Panc1 (cell line): ENCODE data around the gene NCBP2L. TPM values are rescaled to one million over a fixed set of nuclear protein-coding genes. Genes with fewer than 3 reads are reported as not detected.
"Not testable (repeated sequence)": the region's sequence is repeated elsewhere in the genome, so short reads cannot be mapped to it uniquely, and the experiment has no call there.

Source experiments
- ATAC-seq: fragments of 200-7000 bp; cut with Tn5 transposase; 2 replicates; pipeline ENCODE4 v1.9.1; 2020; ENCODE audit warnings: mild to moderate bottlenecking, moderate library complexity
- BruUV-seq: library from RNA; stranded (reverse); fragments of 400-500 nt; replicated peaks from 2 replicates; lab custom pipeline; 2021; lab: Mats Ljungman, UMichigan
- CTCF ChIA-PET: fragments of 300-600 bp; sonication (Branson Sonifier 250); formaldehyde crosslinking; loops from one replicate; lab custom pipeline; 2022; ENCODE audit warnings: antibody characterized with exemption; lab: Charles Lee
- POLR2A ChIA-PET: fragments of 300-600 bp; sonication (Branson Sonifier 250); formaldehyde crosslinking; loops from one replicate; lab custom pipeline; 2022; ENCODE audit warnings: antibody characterized with exemption; lab: Charles Lee
- DNase-seq: peaks from one replicate; pipeline ENCODE4 v3.0.0-alpha.2; 2010; ENCODE audit warnings: low read depth, low spot score
- H3K27ac ChIP-seq: 2 replicates; pipeline ENCODE4 v1.5.1; 2011; ENCODE audit warnings: mild to moderate bottlenecking, low read length, inconsistent platforms
- H3K27me3 ChIP-seq: fragments of 200-500 bp; sonication (Bioruptor generic); 2 replicates; pipeline ENCODE4 v1.6.0; 2014; ENCODE audit warnings: low read length, inconsistent platforms; ENCODE audit not compliant: control insufficient read depth, insufficient read depth
- H3K36me3 ChIP-seq: fragments of 200-500 bp; sonication (Bioruptor generic); 2 replicates; pipeline ENCODE4 v1.5.1; 2014; ENCODE audit warnings: inconsistent platforms, mild to moderate bottlenecking, low read length, moderate library complexity; ENCODE audit not compliant: control insufficient read depth, insufficient read depth
- H3K4me1 ChIP-seq: 2 replicates; pipeline ENCODE4 v1.5.1; 2011; ENCODE audit warnings: inconsistent platforms, mild to moderate bottlenecking, low read length, moderate library complexity; ENCODE audit not compliant: control insufficient read depth, insufficient read depth
- H3K4me3 ChIP-seq, 2 experiments: 2 replicates each; pipeline ENCODE4 v1.5.1; 2011 to 2012; ENCODE audit warnings: low read depth in 2 of 2, low read length in 2 of 2, mild to moderate bottlenecking in 2 of 2, inconsistent platforms in 1 of 2, moderate library complexity in 1 of 2
- H3K9me3 ChIP-seq: fragments of 200-500 bp; sonication (Bioruptor generic); 2 replicates; pipeline ENCODE4 v1.5.1; 2014; ENCODE audit warnings: low read depth, mild to moderate bottlenecking, inconsistent platforms, low read length, moderate library complexity; ENCODE audit not compliant: control insufficient read depth, insufficient read depth
- POLR2AphosphoS5 ChIP-seq: IDR thresholded peaks from 2 replicates; pipeline ENCODE4 v1.6.1; 2012; ENCODE audit warnings: mild to moderate bottlenecking, low read depth, low read length, moderate library complexity
- SIN3A ChIP-seq: IDR thresholded peaks from 2 replicates; pipeline ENCODE4 v1.6.1; 2012; ENCODE audit warnings: low read depth, mild to moderate bottlenecking, low read length, moderate library complexity, borderline replicate concordance; ENCODE audit not compliant: insufficient read depth
- TCF7L2 ChIP-seq: IDR thresholded peaks from 2 replicates; pipeline ENCODE4 v1.6.1; 2011; ENCODE audit warnings: mild to moderate bottlenecking, low read depth, low read length, inconsistent platforms
- in situ Hi-C: cut with HindIII; loops from 2 replicates; pipeline ENCODE4 v1.10.0; 2016; ENCODE audit warnings: low sequenced_read_pairs, low pct_unique_long_range_greater_than_20kb
- intact Hi-C: fragments of 100-400 bp; cut with micrococcal nuclease; formaldehyde crosslinking; loops from one replicate; pipeline ENCODE4 v1.10.0; 2022; ENCODE audit not compliant: unreplicated experiment
- total RNA-seq: library from RNA; stranded (reverse); gene quantifications from one replicate; pipeline ENCODE4 v1.2.1, GENCODE V29; 2021; ENCODE audit not compliant: unreplicated experiment
- TF ChIP-seq, protein P1 (sequence below): fragments of 450-650 bp; IDR thresholded peaks from 2 replicates; pipeline ENCODE4 v1.5.1; 2017; ENCODE audit warnings: mild to moderate bottlenecking
- TF ChIP-seq, protein P2 (sequence below), 2 experiments: IDR thresholded peaks; 2 replicates each; pipeline ENCODE4 v1.6.1; 2011 to 2012; ENCODE audit warnings: low read depth in 2 of 2, control low read depth in 1 of 2, low read length in 1 of 2, mild to moderate bottlenecking in 1 of 2, moderate library complexity in 1 of 2; ENCODE audit not compliant: insufficient read depth in 1 of 2

The NCBP2L gene
- total RNA-seq, 1 experiment from 2014 or later, result not detected

- DNase-seq (no peak), ATAC-seq (no peak)
- ChIA-PET CTCF (no interaction called here), POLR2A (no interaction called here)
- H3K9me3 ChIP-seq, result no peaks in the 10 kb centered on the region
- no peaks in the 10 kb centered on the region for H3K4me1 ChIP-seq
- intact Hi-C loops (loop anchor here (5.0 kb wide), 1 partner anchor 104 kb away; no protein-coding TSS in a partner anchor), in situ Hi-C loops (no loop called here)
- H3K4me3 ChIP-seq, result no peak overlapping the region
- H3K36me3 ChIP-seq, result no peaks in the 10 kb centered on the region
- peaks cover 6% of the 10 kb centered on the region; the same call in 1 of the 2 replicates for H3K27me3 ChIP-seq
- BruUV-seq, result no TSS peak
- TF ChIP-seq SIN3A, result no peak
- TF ChIP-seq, protein P1, sequence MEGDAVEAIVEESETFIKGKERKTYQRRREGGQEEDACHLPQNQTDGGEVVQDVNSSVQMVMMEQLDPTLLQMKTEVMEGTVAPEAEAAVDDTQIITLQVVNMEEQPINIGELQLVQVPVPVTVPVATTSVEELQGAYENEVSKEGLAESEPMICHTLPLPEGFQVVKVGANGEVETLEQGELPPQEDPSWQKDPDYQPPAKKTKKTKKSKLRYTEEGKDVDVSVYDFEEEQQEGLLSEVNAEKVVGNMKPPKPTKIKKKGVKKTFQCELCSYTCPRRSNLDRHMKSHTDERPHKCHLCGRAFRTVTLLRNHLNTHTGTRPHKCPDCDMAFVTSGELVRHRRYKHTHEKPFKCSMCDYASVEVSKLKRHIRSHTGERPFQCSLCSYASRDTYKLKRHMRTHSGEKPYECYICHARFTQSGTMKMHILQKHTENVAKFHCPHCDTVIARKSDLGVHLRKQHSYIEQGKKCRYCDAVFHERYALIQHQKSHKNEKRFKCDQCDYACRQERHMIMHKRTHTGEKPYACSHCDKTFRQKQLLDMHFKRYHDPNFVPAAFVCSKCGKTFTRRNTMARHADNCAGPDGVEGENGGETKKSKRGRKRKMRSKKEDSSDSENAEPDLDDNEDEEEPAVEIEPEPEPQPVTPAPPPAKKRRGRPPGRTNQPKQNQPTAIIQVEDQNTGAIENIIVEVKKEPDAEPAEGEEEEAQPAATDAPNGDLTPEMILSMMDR, result no peak
- no peak overlapping the region for H3K27ac ChIP-seq
These were observed 10.3 kb downstream of the NCBP2L start for GRCh38 chrX:107787827-107788226.

DNA sequence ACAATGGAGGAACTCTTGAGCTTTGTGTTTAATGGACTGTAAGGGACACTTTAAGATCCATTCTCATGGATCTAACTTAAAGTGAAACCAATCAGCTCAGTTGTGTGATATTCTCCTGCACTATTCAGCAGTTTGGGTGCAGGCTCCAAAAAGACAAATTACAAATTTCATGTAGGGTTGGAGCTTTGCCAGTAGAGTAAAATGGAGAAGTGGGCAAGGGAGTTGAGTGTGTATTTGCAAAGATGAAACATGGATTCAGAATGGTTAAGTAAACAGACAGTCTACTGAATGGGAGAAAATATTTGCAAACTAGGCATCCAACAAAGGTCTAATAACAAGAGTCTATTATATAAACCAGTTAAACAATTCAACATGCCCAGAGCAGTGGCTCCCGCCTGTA is 26.9 kb downstream of the NCBP2L start:
- in situ Hi-C loops (no loop called here), intact Hi-C loops (no loop called here)
- ChIA-PET POLR2A (no interaction called here), CTCF (no interaction called here)
- Histone ChIP-seq H3K36me3 (no peaks in the 10 kb centered on the region), H3K4me1 (no peaks in the 10 kb centered on the region), H3K9me3 (no peaks in the 10 kb centered on the region), H3K4me3 (no peak overlapping the region), H3K27ac (no peak overlapping the region), H3K27me3 (no peaks in the 10 kb centered on the region; the same call in 1 of the 2 replicates)
- TF ChIP-seq SIN3A, result no peak
- DNase-seq, result no peak
- no TSS peak for BruUV-seq
- no peak for ATAC-seq

DNA sequence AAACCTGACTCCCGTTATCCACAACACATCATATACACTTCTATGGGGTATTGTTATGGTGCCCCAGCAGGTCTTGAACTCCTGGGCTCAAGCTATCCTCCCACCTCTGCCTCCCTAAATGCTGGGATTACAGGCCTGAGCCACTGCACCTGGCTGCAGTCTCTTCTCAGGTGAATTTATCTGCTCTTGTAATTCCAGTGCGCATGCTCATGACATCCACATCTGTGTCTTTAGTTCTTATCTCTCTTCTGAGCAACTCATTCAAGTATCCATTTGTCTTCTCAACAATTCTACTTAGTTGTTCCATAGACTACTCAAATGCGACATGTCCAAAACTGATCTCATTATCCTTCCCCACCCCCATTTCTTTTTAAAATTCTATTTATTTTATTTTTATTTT is 27.6 kb downstream of the NCBP2L start:
- CTCF ChIA-PET, result no interaction called here
- Histone ChIP-seq H3K36me3 (no peaks in the 10 kb centered on the region), H3K4me3 (no peak overlapping the region), H3K4me1 (no peaks in the 10 kb centered on the region), H3K27ac (no peak overlapping the region), H3K27me3 (no peaks in the 10 kb centered on the region; the same call in 1 of the 2 replicates), H3K9me3 (no peaks in the 10 kb centered on the region)
- POLR2A ChIA-PET, result no interaction called here
- in situ Hi-C loops, result no loop called here
- no peak for ATAC-seq
- BruUV-seq, result no TSS peak
- intact Hi-C loops, result no loop called here
- TF ChIP-seq, protein P2, sequence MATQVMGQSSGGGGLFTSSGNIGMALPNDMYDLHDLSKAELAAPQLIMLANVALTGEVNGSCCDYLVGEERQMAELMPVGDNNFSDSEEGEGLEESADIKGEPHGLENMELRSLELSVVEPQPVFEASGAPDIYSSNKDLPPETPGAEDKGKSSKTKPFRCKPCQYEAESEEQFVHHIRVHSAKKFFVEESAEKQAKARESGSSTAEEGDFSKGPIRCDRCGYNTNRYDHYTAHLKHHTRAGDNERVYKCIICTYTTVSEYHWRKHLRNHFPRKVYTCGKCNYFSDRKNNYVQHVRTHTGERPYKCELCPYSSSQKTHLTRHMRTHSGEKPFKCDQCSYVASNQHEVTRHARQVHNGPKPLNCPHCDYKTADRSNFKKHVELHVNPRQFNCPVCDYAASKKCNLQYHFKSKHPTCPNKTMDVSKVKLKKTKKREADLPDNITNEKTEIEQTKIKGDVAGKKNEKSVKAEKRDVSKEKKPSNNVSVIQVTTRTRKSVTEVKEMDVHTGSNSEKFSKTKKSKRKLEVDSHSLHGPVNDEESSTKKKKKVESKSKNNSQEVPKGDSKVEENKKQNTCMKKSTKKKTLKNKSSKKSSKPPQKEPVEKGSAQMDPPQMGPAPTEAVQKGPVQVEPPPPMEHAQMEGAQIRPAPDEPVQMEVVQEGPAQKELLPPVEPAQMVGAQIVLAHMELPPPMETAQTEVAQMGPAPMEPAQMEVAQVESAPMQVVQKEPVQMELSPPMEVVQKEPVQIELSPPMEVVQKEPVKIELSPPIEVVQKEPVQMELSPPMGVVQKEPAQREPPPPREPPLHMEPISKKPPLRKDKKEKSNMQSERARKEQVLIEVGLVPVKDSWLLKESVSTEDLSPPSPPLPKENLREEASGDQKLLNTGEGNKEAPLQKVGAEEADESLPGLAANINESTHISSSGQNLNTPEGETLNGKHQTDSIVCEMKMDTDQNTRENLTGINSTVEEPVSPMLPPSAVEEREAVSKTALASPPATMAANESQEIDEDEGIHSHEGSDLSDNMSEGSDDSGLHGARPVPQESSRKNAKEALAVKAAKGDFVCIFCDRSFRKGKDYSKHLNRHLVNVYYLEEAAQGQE (IDR thresholded peaks at IDR 0.05; ENCODE audit: insufficient read depth in 1 of 2, low read depth in 2 of 2, low read length in 1 of 2), result no peak
- TF ChIP-seq TCF7L2 (no peak), SIN3A (no peak), POLR2AphosphoS5 (no peak)
- TF ChIP-seq, protein P1, result no peak
- DNase-seq, result no peak

- H3K27ac ChIP-seq, H3K36me3 ChIP-seq, H3K27me3 ChIP-seq, intact Hi-C loops, POLR2A ChIA-PET, ATAC-seq, H3K4me3 ChIP-seq, CTCF ChIA-PET, H3K4me1 ChIP-seq, in situ Hi-C loops, H3K9me3 ChIP-seq, DNase-seq, BruUV-seq: not testable (repeated sequence)
These were observed 32.5 kb downstream of the NCBP2L start for GRCh38 chrX:107810053-107810452.
